ENCODE measurements around the gene RUNX2. TPM values are rescaled to one million over a fixed set of nuclear protein-coding genes. Genes with fewer than 3 reads are reported as not detected.
A peak's percentile ranks its signal among the peaks of the same experiment; 100 is the strongest.

Gene RUNX2
- polyA plus RNA-seq, 1 of the 3 experiments (the other 2 are of a cell fraction): 4.4 TPM

DNA sequence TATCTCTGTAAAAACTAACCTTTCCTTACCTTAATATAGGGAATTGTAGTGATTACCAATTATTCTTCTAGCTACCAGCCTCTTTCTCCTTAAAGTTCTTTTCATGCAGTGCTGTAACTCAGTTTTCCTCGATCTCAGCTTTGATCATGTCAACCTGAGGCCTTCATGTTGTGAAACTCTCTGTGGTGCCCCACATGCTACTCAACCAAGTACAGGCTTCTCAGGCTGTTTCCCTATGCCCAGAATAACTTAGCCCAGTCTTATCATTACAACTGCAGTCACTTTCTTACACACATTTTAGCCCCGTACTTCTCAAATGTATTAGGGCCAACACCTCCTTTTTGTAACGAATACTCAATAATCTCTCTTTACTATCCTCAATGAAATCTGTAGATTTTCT is 139.7 kb downstream of the RUNX2 start:
- Histone ChIP-seq H3K9ac (no peak overlapping the region), H3F3A (replicated peaks; ENCODE audit: insufficient read depth) (no peaks in the 10 kb centered on the region), H3K4me2 (no peak overlapping the region), H3K36me3 (replicated peaks in 1 of 2; ENCODE audit: control insufficient read depth in 1 of 2, insufficient read depth in 2 of 2, low read length in 1 of 2) (no peaks in the 10 kb centered on the region), H3K79me2 (ENCODE audit: insufficient read depth) (no peaks in the 10 kb centered on the region), H2AFZ (ENCODE audit: low read depth) (no peak overlapping the region), H3K27me3 (ENCODE audit: insufficient read depth) (no peaks in the 10 kb centered on the region), H4K20me1 (ENCODE audit: insufficient read depth) (no peaks in the 10 kb centered on the region), H3K9me2 (no peaks in the 10 kb centered on the region), H3K4me1 (ENCODE audit: control insufficient read depth in 1 of 2, insufficient read depth in 2 of 2, low read depth in 1 of 2, low read length in 1 of 2) (no peaks in the 10 kb centered on the region; a peak in 1 of 4 replicates), H3K4me3 (ENCODE audit: low read depth in 2 of 2, low read length in 1 of 2) (no peak overlapping the region), H3K9me3 (no peaks in the 10 kb centered on the region), H3K27ac (ENCODE audit: low read depth in 2 of 2, low read length in 1 of 2) (no peak overlapping the region)
- 64% methylated on average over 3 of the region's 3 CpGs for whole genome bisulfite sequencing (ENCODE audit: low lambda C conversion rate)
- POLR2A ChIA-PET: no interaction called here
- DNase-seq: no peak
- TF ChIP-seq CHD2 (IDR thresholded peaks at IDR 0.05; ENCODE audit: low read length, partially characterized antibody) (no peak), JUND (IDR thresholded peaks at IDR 0.05) (no peak), MEF2A (IDR thresholded peaks at IDR 0.05; ENCODE audit: borderline replicate concordance, low read depth) (no peak), RXRA (IDR thresholded peaks at IDR 0.05; ENCODE audit: borderline replicate concordance, low read depth) (no peak)
- TF ChIP-seq, protein P1, sequence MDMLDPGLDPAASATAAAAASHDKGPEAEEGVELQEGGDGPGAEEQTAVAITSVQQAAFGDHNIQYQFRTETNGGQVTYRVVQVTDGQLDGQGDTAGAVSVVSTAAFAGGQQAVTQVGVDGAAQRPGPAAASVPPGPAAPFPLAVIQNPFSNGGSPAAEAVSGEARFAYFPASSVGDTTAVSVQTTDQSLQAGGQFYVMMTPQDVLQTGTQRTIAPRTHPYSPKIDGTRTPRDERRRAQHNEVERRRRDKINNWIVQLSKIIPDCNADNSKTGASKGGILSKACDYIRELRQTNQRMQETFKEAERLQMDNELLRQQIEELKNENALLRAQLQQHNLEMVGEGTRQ (IDR thresholded peaks at IDR 0.05; ENCODE audit: borderline replicate concordance, low read depth, low read length): no peak
- TF ChIP-seq, protein P2, sequence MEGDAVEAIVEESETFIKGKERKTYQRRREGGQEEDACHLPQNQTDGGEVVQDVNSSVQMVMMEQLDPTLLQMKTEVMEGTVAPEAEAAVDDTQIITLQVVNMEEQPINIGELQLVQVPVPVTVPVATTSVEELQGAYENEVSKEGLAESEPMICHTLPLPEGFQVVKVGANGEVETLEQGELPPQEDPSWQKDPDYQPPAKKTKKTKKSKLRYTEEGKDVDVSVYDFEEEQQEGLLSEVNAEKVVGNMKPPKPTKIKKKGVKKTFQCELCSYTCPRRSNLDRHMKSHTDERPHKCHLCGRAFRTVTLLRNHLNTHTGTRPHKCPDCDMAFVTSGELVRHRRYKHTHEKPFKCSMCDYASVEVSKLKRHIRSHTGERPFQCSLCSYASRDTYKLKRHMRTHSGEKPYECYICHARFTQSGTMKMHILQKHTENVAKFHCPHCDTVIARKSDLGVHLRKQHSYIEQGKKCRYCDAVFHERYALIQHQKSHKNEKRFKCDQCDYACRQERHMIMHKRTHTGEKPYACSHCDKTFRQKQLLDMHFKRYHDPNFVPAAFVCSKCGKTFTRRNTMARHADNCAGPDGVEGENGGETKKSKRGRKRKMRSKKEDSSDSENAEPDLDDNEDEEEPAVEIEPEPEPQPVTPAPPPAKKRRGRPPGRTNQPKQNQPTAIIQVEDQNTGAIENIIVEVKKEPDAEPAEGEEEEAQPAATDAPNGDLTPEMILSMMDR (IDR thresholded peaks at IDR 0.05): no peak
- TF ChIP-seq, protein P3, sequence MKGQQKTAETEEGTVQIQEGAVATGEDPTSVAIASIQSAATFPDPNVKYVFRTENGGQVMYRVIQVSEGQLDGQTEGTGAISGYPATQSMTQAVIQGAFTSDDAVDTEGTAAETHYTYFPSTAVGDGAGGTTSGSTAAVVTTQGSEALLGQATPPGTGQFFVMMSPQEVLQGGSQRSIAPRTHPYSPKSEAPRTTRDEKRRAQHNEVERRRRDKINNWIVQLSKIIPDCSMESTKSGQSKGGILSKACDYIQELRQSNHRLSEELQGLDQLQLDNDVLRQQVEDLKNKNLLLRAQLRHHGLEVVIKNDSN (IDR thresholded peaks at IDR 0.05; ENCODE audit: borderline replicate concordance, low read depth): no peak
- TF ChIP-seq, protein P4, sequence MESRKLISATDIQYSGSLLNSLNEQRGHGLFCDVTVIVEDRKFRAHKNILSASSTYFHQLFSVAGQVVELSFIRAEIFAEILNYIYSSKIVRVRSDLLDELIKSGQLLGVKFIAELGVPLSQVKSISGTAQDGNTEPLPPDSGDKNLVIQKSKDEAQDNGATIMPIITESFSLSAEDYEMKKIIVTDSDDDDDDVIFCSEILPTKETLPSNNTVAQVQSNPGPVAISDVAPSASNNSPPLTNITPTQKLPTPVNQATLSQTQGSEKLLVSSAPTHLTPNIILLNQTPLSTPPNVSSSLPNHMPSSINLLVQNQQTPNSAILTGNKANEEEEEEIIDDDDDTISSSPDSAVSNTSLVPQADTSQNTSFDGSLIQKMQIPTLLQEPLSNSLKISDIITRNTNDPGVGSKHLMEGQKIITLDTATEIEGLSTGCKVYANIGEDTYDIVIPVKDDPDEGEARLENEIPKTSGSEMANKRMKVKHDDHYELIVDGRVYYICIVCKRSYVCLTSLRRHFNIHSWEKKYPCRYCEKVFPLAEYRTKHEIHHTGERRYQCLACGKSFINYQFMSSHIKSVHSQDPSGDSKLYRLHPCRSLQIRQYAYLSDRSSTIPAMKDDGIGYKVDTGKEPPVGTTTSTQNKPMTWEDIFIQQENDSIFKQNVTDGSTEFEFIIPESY (IDR thresholded peaks at IDR 0.05; ENCODE audit: borderline replicate concordance, low read depth): no peak
- CTCF ChIA-PET: no interaction called here

DNA sequence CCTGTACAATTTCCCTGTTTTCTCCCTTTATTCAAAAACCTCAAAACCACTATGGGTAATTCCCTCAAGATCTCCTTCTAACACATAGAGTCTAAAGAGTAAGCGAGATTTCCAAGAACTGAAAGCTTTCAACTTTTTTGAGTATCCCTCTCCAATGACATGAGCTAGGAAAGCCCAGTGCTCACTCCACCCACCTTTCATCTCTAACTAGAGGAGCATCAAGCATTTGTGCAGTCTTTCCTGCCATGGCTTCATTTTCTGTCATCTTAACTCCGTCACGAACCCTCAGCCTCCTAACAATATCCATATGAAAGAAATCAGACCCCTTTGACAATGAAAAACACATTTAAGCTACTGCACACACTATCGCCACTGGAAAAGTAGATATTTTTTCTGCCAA is 141.5 kb downstream of the RUNX2 start:
- 46% methylated on average over 4 of the region's 4 CpGs for WGBS (ENCODE audit: low lambda C conversion rate)
- POLR2A ChIA-PET: no interaction called here
- CTCF ChIA-PET: no interaction called here

More for the DNA sequence above, 141.5 kb downstream of the RUNX2 start:
- Histone ChIP-seq H3K9me3 (no peaks in the 10 kb centered on the region), H3K9me2 (no peaks in the 10 kb centered on the region), H3K9ac (no peak overlapping the region), H2AFZ (ENCODE audit: low read depth) (0 out of 2 replicates have a peak overlapping the region, but pooled peaks have one; percentile 6), H3K27ac (ENCODE audit: low read depth in 2 of 2, low read length in 1 of 2) (no peak overlapping the region; a peak in 1 of 4 replicates), H3K4me2 (no peak overlapping the region), H3K4me3 (ENCODE audit: low read depth in 2 of 2, low read length in 1 of 2) (no peak overlapping the region), H3F3A (replicated peaks; ENCODE audit: insufficient read depth) (no peaks in the 10 kb centered on the region), H3K79me2 (ENCODE audit: insufficient read depth) (no peaks in the 10 kb centered on the region), H3K36me3 (replicated peaks in 1 of 2; ENCODE audit: control insufficient read depth in 1 of 2, insufficient read depth in 2 of 2, low read length in 1 of 2) (no peaks in the 10 kb centered on the region), H3K4me1 (ENCODE audit: control insufficient read depth in 1 of 2, insufficient read depth in 2 of 2, low read depth in 1 of 2, low read length in 1 of 2) (no peaks in the 10 kb centered on the region), H4K20me1 (ENCODE audit: insufficient read depth) (no peaks in the 10 kb centered on the region), H3K27me3 (ENCODE audit: insufficient read depth) (no peaks in the 10 kb centered on the region)
- no peak for DNase-seq
- TF ChIP-seq SIN3A (IDR thresholded peaks at IDR 0.05; ENCODE audit: borderline replicate concordance, low read depth, low read length) (no peak), TCF12 (IDR thresholded peaks at IDR 0.05) (peak; percentile 41; the same call in 1 of the 2 replicates), GATA2 (CRISPR knock-in tag; IDR thresholded peaks at IDR 0.05) (no peak), POLR2AphosphoS5 (IDR thresholded peaks at IDR 0.05; ENCODE audit: low read depth, low read length) (no peak), MXI1 (IDR thresholded peaks at IDR 0.05; ENCODE audit: low read depth, low read length) (no peak), YY1 (IDR thresholded peaks at IDR 0.05; ENCODE audit: low read depth) (no peak), JUND (IDR thresholded peaks at IDR 0.05) (no peak)
- TF ChIP-seq, protein P3 (IDR thresholded peaks at IDR 0.05; ENCODE audit: borderline replicate concordance, low read depth): no peak
